PC-3 (cell line): Measurements from ENCODE around the gene NFIX.

Source experiments
- EZH2phosphoT487 ChIP-seq: fragments of 300-600 bp; sonication (generic); IDR thresholded peaks from 2 replicates; pipeline ENCODE4 v1.6.1; 2018; ENCODE audit warnings: mild to moderate bottlenecking, antibody characterized with exemption, low read length, borderline replicate concordance
- TF ChIP-seq, protein P1 (sequence below): fragments of 300-600 bp; sonication (generic); conservative IDR thresholded peaks from 2 replicates; pipeline ENCODE4 v1.5.1; 2017; ENCODE audit warnings: antibody characterized with exemption, low read depth, mild to moderate bottlenecking, low read length

GRCh38 chr19:13045812-13046211 lies 50.5 kb downstream of the NFIX start:
- TF ChIP-seq, protein P1, sequence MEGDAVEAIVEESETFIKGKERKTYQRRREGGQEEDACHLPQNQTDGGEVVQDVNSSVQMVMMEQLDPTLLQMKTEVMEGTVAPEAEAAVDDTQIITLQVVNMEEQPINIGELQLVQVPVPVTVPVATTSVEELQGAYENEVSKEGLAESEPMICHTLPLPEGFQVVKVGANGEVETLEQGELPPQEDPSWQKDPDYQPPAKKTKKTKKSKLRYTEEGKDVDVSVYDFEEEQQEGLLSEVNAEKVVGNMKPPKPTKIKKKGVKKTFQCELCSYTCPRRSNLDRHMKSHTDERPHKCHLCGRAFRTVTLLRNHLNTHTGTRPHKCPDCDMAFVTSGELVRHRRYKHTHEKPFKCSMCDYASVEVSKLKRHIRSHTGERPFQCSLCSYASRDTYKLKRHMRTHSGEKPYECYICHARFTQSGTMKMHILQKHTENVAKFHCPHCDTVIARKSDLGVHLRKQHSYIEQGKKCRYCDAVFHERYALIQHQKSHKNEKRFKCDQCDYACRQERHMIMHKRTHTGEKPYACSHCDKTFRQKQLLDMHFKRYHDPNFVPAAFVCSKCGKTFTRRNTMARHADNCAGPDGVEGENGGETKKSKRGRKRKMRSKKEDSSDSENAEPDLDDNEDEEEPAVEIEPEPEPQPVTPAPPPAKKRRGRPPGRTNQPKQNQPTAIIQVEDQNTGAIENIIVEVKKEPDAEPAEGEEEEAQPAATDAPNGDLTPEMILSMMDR: no peak
- no peak for TF ChIP-seq EZH2phosphoT487
